MM.1S (cell line): Measurements from ENCODE around the gene TMCO1.
"Not testable (repeated sequence)": the region's sequence is repeated elsewhere in the genome, so short reads cannot be mapped to it uniquely, and the experiment has no call there.

Experiments
- DNase-seq: peaks from one replicate; pipeline ENCODE4 v3.0.0-alpha.2; 2015
- H2AFZ ChIP-seq: fragments of 300-600 bp; sonication (generic); 2 replicates; pipeline ENCODE4 v1.6.0; 2016; ENCODE audit warnings: antibody characterized with exemption, low read length
- H3F3A ChIP-seq: fragments of 300-600 bp; sonication (generic); 2 replicates; pipeline ENCODE4 v1.6.1; 2016; ENCODE audit warnings: mild to moderate bottlenecking, antibody characterized with exemption, low read length, moderate library complexity, mixed read lengths; ENCODE audit not compliant: insufficient read depth
- H3K27ac ChIP-seq: fragments of 300-600 bp; sonication (generic); 2 replicates; pipeline ENCODE4 v1.5.1; 2016; ENCODE audit warnings: mild to moderate bottlenecking, low read length
- H3K27me3 ChIP-seq: fragments of 300-600 bp; sonication (generic); replicated peaks from 2 replicates; pipeline ENCODE4 v1.6.0; 2016; ENCODE audit warnings: low read length; ENCODE audit not compliant: insufficient read depth
- H3K36me3 ChIP-seq: fragments of 300-600 bp; sonication (generic); replicated peaks from 2 replicates; pipeline ENCODE4 v1.6.1; 2016; ENCODE audit warnings: mild to moderate bottlenecking, low read length, mixed read lengths; ENCODE audit not compliant: insufficient read depth
- H3K4me1 ChIP-seq: fragments of 300-600 bp; sonication (generic); 2 replicates; pipeline ENCODE4 v1.6.1; 2016; ENCODE audit warnings: low read length, mixed read lengths
- H3K4me2 ChIP-seq: fragments of 300-600 bp; sonication (generic); 2 replicates; pipeline ENCODE4 v1.6.0; 2016; ENCODE audit warnings: low read depth, low read length
- H3K4me3 ChIP-seq: fragments of 300-600 bp; sonication (generic); 2 replicates; pipeline ENCODE4 v1.5.1; 2016; ENCODE audit warnings: low read length, mixed read lengths
- H3K79me2 ChIP-seq: fragments of 300-600 bp; sonication (generic); 2 replicates; pipeline ENCODE4 v1.6.1; 2016; ENCODE audit warnings: mixed run types, low read length, mixed read lengths
- H3K9ac ChIP-seq: fragments of 300-600 bp; sonication (generic); 2 replicates; pipeline ENCODE4 v1.6.1; 2016; ENCODE audit warnings: low read length, mixed read lengths
- H3K9me2 ChIP-seq: fragments of 300-600 bp; sonication (generic); replicated peaks from 2 replicates; pipeline ENCODE4 v1.6.1; 2016; ENCODE audit warnings: mild to moderate bottlenecking, low read length, mixed read lengths; ENCODE audit not compliant: insufficient read depth
- H3K9me3 ChIP-seq: fragments of 300-600 bp; sonication (generic); replicated peaks from 2 replicates; pipeline ENCODE4 v1.6.1; 2016; ENCODE audit warnings: mild to moderate bottlenecking, low read length, mixed read lengths; ENCODE audit not compliant: insufficient read depth
- H4K20me1 ChIP-seq: fragments of 300-600 bp; sonication (generic); 2 replicates; pipeline ENCODE4 v1.6.1; 2016; ENCODE audit warnings: mild to moderate bottlenecking, low read length, moderate library complexity, mixed read lengths; ENCODE audit not compliant: insufficient read depth
- EZH2 ChIP-seq: fragments of 300-600 bp; sonication (generic); optimal IDR thresholded peaks from 2 replicates; pipeline ENCODE3; 2017; ENCODE audit warnings: low read depth, mild to moderate bottlenecking, antibody characterized with exemption, low read length, mixed read lengths
- EZH2phosphoT487 ChIP-seq: fragments of 300-600 bp; sonication (generic); IDR thresholded peaks from 2 replicates; pipeline ENCODE4 v1.6.1; 2018; ENCODE audit warnings: antibody characterized with exemption, low read length
- TF ChIP-seq, protein P1 (sequence below): fragments of 300-600 bp; sonication (generic); IDR thresholded peaks from 2 replicates; pipeline ENCODE4 v1.5.1; 2016; ENCODE audit warnings: antibody characterized with exemption, low read length, mixed read lengths

Gene TMCO1

DNA sequence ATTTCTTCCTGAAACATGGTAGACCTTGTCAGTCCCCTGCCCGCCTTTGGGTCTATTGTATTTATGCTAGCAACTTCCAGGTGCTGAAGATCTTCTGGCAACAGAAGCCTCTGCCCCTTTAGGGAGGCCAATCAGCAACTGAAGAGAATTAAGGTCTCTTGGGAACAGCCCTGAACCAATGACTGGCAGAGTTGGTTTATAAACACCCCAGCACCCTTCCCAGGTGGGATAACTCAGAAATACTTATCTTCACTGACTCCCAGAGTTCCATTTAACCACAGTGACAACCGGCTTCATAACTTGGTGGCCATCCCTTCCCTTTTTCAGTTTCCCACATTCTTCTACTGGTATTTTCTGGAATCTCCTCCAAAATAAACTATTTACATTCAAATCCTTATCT, 27.2 kb upstream of the TMCO1 start:
- no peak overlapping the region for H3K27ac ChIP-seq
- no peaks in the 10 kb centered on the region for H3F3A ChIP-seq
- no peaks in the 10 kb centered on the region for H3K79me2 ChIP-seq
- H2AFZ ChIP-seq: no peak overlapping the region
- no peak for DNase-seq
- no peak overlapping the region for H3K4me3 ChIP-seq
- no peaks in the 10 kb centered on the region for H3K9me2 ChIP-seq
- no peaks in the 10 kb centered on the region for H3K36me3 ChIP-seq
- TF ChIP-seq EZH2 (no peak), EZH2phosphoT487 (no peak)
- TF ChIP-seq, protein P1, sequence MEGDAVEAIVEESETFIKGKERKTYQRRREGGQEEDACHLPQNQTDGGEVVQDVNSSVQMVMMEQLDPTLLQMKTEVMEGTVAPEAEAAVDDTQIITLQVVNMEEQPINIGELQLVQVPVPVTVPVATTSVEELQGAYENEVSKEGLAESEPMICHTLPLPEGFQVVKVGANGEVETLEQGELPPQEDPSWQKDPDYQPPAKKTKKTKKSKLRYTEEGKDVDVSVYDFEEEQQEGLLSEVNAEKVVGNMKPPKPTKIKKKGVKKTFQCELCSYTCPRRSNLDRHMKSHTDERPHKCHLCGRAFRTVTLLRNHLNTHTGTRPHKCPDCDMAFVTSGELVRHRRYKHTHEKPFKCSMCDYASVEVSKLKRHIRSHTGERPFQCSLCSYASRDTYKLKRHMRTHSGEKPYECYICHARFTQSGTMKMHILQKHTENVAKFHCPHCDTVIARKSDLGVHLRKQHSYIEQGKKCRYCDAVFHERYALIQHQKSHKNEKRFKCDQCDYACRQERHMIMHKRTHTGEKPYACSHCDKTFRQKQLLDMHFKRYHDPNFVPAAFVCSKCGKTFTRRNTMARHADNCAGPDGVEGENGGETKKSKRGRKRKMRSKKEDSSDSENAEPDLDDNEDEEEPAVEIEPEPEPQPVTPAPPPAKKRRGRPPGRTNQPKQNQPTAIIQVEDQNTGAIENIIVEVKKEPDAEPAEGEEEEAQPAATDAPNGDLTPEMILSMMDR: no peak
- no peak overlapping the region for H3K9ac ChIP-seq
- no peaks in the 10 kb centered on the region for H3K27me3 ChIP-seq
- no peaks in the 10 kb centered on the region for H4K20me1 ChIP-seq
- no peaks in the 10 kb centered on the region; the same call in 1 of the 2 replicates for H3K4me1 ChIP-seq
- H3K9me3 ChIP-seq: no peaks in the 10 kb centered on the region
- no peak overlapping the region for H3K4me2 ChIP-seq

DNA sequence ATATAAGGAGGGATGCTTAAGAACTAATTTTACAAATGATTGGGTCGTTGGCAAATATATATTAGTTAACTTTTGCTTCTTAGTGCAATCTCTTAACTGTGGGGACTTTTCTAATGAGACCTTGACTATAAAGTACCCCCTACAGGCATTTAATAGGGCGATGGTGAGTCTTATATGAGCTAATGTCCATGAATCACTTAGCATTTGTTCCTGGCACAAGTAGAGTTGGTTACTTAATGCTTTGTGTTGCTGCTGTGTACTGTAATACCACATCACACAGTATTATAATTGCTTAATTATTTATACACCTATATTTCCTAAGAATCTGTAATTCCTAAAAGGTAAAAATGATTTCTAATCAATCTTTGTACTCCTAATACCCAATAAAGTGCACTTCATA, 25.3 kb upstream of the TMCO1 start:
- Histone ChIP-seq H3K9ac (no peak overlapping the region), H3K4me2 (no peak overlapping the region), H2AFZ (no peak overlapping the region), H4K20me1 (no peaks in the 10 kb centered on the region), H3K27ac (no peak overlapping the region), H3K79me2 (no peaks in the 10 kb centered on the region), H3K4me1 (no peaks in the 10 kb centered on the region), H3K27me3 (no peaks in the 10 kb centered on the region), H3F3A (no peaks in the 10 kb centered on the region), H3K9me2 (no peaks in the 10 kb centered on the region), H3K4me3 (no peak overlapping the region), H3K9me3 (no peaks in the 10 kb centered on the region), H3K36me3 (no peaks in the 10 kb centered on the region)
- TF ChIP-seq EZH2 (no peak), EZH2phosphoT487 (no peak)
- TF ChIP-seq, protein P1: no peak
- DNase-seq: no peak

DNA sequence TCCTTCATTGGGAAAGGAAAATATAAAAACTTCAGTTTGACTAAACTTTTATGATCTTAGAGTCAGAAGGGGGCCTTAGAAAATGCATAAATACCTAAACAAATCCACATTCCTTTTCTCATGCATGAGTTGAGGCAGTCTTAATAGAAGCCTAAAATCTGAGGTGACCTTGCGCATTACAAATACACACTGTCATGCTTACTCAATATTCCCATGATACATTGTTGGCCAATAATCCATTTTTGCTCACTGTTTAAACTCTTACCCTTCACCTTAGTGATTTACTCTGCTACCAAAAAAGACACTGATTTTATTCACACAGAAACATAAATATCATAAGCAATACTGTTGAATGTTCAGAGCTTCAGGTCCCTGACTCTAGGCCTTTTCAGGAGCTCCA, 19.1 kb upstream of the TMCO1 start:
- Histone ChIP-seq H4K20me1 (no peaks in the 10 kb centered on the region), H3K79me2 (no peaks in the 10 kb centered on the region), H3K9me2 (no peaks in the 10 kb centered on the region), H3K9ac (no peak overlapping the region), H3K9me3 (no peaks in the 10 kb centered on the region), H3K27me3 (no peaks in the 10 kb centered on the region), H3K36me3 (no peaks in the 10 kb centered on the region), H3F3A (peaks cover 6% of the 10 kb centered on the region), H3K27ac (no peak overlapping the region), H3K4me3 (no peak overlapping the region), H3K4me2 (no peak overlapping the region), H2AFZ (no peak overlapping the region), H3K4me1 (peaks cover 13% of the 10 kb centered on the region)
- no peak for DNase-seq
- TF ChIP-seq, protein P1: no peak
- TF ChIP-seq EZH2phosphoT487: no peak
- no peak for TF ChIP-seq EZH2

DNA sequence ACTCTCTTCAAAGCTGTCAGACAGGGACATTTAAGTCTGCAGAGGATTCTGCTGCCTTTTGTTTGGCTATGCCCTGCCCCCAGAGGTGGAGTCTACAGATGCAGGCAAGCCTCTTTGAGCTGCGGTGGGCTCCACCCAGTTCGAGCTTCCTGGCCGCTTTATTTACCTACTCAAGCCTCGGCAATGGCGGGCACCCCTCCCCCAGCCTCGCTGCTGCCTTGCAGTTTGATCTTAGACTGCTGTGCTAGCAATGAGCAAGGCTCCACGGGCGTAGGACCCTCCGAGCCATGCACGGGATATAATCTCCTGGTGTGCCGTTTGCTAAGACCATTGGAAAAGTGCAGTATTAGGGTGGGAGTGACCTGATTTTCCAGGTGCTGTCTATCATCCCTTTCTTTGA, 14.9 kb upstream of the TMCO1 start:
- H3K4me3 ChIP-seq, H2AFZ ChIP-seq, H3K9ac ChIP-seq, DNase-seq, H3K27ac ChIP-seq, H3K79me2 ChIP-seq, H3K36me3 ChIP-seq, H3K4me2 ChIP-seq, H3K27me3 ChIP-seq, H3K9me2 ChIP-seq, H3F3A ChIP-seq, H3K9me3 ChIP-seq, H4K20me1 ChIP-seq: not testable (repeated sequence)
- peaks cover 13% of the 10 kb centered on the region for H3K4me1 ChIP-seq

DNA sequence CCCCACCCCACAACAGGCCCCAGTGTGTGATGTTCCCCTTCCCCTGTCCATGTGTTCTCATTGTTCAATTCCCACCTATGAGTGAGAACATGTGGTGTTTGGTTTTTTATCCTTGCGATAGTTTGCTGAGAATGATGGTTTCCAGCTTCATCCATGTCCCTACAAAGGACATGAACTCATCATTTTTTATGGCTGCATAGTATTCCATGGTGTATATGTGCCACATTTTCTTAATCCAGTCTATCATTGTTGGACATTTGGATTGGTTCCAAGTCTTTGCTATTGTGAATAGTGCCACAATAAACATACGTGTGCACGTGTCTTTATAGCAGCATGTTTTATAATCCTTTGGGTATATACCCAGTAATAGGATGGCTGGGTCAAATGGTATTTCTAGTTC, 9.5 kb upstream of the TMCO1 start:
- not testable (repeated sequence) for H3K4me3 ChIP-seq, H3K9me2 ChIP-seq, H2AFZ ChIP-seq, H3K79me2 ChIP-seq, H3F3A ChIP-seq, H3K4me2 ChIP-seq, H3K27me3 ChIP-seq, H3K9ac ChIP-seq, H3K9me3 ChIP-seq, DNase-seq, H3K4me1 ChIP-seq, H3K27ac ChIP-seq, H3K36me3 ChIP-seq, H4K20me1 ChIP-seq
